SKM-1 (cell line): ENCODE results near the gene KIAA0232.

Experiments used
- DNase-seq: peaks from one replicate; lab custom pipeline; 2025; ENCODE audit not compliant: unreplicated experiment; lab: John Stamatoyannopoulos, UW

KIAA0232 gene, protein sequence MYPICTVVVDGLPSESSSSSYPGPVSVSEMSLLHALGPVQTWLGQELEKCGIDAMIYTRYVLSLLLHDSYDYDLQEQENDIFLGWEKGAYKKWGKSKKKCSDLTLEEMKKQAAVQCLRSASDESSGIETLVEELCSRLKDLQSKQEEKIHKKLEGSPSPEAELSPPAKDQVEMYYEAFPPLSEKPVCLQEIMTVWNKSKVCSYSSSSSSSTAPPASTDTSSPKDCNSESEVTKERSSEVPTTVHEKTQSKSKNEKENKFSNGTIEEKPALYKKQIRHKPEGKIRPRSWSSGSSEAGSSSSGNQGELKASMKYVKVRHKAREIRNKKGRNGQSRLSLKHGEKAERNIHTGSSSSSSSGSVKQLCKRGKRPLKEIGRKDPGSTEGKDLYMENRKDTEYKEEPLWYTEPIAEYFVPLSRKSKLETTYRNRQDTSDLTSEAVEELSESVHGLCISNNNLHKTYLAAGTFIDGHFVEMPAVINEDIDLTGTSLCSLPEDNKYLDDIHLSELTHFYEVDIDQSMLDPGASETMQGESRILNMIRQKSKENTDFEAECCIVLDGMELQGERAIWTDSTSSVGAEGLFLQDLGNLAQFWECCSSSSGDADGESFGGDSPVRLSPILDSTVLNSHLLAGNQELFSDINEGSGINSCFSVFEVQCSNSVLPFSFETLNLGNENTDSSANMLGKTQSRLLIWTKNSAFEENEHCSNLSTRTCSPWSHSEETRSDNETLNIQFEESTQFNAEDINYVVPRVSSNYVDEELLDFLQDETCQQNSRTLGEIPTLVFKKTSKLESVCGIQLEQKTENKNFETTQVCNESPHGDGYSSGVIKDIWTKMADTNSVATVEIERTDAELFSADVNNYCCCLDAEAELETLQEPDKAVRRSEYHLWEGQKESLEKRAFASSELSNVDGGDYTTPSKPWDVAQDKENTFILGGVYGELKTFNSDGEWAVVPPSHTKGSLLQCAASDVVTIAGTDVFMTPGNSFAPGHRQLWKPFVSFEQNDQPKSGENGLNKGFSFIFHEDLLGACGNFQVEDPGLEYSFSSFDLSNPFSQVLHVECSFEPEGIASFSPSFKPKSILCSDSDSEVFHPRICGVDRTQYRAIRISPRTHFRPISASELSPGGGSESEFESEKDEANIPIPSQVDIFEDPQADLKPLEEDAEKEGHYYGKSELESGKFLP (N-terminal part only)

DNA sequence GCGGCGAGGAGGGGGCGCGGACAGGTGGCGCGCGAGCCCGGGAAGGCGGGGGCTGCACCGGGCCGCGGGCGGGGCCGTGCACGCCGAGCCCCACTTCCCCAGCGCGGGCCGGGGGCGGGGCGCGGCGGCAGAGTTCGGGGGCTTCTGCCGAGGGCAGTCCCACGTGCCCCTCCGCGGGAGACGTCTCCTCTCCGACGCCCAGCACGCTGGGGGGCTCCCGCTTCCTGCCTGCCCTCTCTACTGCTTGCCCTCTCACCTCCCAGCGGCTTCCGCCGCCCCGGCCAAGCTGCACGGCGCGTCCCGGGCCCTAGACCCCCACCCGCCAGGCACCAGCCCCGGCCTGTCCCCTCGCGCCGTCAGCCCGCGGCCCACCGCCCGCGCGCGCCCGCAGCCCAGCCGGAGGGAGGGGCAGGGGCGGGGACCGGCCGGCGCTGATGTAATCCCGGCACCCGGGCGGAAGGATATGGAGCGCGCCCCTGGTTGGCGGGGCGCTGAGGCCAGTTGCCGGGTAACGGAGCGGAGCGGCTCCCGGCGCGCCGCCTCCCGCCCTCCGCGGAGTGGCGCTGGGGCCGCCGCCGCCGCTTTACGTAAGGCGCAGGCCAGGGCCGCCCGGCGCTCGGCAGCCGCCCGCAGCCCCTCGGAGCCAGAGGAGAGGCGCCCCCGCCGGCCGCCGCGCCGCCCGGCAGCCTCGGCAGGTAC, at the start of gene KIAA0232:
Gene KIAA0232, plus strand, starts transcription at position 581 of the 699 bp plus-strand sequence. CDS start 41,727 bp downstream, outside the sequence.
- peak; percentile 87 for DNase-seq

DNA sequence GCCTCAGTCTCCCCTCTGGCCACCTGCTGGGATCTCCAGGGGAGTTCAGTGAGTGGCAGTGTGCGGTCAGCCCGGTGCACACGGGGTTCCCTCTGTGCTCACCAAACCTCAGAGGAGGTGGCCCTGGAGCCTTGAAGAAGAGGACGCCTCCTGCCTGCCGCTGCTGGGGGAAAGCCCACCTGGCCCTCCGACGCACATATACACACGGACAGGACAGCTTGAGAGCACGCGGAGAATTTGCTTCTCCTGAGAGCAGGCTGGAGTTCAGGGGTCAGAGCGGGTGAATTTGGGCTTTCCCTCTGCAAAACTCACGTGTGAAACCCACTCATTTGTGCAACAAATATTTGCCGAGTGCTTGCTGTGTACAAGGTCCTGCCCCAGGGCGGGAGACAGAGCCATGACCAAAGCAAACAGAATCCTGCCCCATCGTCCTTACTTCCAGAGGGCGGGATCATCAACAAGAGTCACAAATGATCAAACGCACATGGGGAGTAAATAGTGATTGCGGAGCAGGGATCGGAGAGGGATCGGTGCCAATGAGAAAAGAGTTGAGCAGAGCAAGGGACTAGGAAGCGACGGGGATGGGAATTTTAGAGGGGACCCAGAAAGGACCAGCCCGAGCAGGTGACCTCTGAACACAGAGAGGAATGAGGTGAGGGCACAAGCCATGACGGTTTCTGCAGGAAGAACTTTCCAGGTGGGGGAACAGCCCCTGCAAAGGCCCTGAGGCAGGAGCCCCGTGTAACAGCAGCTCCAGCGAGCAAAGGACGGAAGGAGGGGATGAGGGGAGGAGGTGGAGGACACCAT, 49.0 kb upstream of the KIAA0232 start:
- no peak for DNase-seq

DNA sequence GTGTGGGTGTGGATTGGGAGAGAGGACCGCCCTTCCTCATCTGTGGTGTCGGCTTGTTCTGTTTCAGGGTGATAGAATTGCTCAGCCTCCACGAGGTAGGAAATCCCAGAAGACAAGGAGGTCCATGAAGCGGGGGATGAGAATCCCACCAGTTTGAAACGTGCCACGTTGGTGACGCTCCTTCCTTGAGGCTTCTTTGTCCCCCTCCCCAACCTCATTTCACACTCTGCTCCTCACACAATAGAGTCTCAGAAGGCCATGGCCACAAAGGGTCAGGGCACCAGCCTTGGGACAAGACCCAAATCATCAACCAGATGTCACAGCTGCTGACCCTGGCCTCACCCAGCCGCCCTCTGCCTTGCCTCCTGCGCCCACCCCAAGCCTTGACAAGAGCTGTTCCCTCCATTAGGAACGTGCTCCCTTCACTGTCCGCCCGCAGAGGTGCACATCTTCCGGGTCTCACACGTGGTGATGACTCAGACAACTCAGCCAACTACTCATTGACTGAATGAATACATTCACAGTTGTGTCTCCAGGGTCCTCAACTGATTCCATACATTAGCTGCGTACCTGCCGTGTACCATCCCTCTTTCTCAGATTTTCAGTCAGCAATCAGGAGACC, 48.3 kb upstream of the KIAA0232 start:
- DNase-seq, result no peak

DNA sequence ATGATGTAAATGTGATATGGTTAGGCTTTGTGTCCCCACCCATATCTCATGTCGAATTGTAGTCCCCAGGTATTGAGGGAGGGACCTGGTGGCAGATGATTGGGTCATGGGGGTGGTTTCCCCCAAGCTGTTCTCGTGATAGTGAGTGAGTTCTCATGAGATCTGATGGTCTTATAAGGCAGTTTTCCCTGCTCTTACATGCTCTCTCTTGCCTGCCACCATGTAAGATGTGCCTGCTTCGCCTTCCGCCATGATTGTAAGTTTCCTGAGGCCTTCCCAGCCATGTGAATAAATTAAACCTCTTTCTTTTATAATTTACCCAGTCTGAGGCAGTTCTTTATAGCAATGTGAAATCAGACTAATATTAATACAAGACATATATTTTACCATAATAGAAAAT, 42.6 kb upstream of the KIAA0232 start:
- no peak for DNase-seq

DNA sequence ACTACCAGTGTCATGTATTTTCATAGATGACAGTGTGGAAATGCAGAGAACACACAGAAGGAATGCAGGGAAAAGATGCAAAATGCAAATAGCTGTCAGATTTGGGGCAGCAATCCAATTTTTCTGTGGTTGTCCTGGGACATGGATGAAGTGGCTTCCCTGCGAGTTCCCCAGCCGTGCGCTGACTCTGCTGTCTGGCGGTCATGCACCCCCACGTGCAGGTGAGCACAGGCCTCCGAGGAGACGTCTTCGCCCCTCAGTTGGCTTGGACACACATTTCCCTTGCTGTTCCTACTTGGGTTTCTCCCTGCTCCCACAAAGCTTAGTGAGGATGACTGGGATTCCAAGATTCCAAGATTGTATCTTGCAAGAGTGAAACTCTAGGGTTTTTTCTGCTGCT, 42.2 kb upstream of the KIAA0232 start:
- DNase-seq, result no peak

DNA sequence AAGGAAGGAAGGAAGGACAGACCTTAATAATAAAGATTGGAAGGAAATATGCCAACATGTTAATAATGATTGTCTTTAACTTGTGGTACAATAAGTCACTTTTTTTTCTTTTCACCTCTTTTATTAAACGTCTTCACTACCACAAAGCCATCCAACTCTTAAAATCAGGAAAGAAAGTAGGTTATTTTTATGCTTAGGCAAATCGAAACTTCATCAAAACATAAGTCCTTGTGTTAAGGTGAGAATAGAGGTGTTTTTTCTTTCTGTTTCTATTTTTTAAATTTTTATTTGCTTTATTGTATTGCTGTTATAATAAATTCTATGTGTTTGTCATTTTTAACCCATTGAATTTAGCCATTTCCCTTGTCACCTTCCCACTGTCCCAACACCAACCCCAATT, 40.0 kb upstream of the KIAA0232 start:
- DNase-seq, result no peak

DNA sequence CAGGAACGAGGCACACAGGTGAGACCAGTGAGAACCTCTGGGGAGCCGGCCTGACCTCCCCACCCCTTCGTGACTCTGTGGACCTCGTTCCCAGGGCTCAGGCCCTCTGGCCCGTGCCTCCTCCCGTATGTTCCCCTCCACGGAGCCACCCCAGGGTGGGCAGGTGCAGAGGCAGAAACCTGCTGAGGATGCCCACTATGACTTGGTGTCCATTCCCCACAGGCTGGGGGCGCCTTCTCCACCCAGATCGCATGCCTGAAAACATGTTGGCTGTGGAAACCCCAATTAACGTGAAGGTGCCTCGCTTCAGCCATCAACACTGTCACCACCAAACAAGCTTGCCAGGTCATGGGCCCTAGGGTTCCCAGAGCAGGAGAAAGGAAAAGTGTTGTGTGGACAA, 39.5 kb upstream of the KIAA0232 start:
- no peak for DNase-seq

DNA sequence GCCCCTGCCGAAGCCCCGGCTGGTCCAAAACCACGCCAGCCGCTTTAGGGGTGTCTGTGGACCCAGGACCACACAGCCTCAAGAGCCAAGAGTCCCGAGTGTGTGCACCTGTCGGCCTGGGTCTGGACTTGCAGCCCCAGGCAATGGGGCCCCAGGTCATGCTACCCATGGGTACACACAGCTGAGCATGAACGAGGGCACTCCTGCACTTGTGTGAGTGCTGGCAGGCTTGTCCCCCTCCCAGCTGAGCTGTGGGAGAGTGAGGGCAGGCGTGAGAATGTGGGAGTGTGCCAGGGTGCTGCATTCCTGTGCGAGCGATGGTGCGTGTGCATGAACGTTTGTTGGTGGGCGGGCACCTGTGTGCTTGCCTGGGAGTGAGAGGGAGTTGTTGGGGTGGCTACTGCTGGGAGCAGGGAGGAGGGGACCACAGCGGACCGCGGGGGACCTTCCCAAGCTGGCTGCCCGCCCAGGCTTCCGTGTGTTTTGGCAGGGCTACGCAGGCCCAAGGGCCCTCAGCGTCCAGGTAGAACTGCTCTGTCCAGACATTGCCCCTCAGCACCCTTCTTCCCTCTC, 35.7 kb upstream of the KIAA0232 start:
- DNase-seq, result no peak

DNA sequence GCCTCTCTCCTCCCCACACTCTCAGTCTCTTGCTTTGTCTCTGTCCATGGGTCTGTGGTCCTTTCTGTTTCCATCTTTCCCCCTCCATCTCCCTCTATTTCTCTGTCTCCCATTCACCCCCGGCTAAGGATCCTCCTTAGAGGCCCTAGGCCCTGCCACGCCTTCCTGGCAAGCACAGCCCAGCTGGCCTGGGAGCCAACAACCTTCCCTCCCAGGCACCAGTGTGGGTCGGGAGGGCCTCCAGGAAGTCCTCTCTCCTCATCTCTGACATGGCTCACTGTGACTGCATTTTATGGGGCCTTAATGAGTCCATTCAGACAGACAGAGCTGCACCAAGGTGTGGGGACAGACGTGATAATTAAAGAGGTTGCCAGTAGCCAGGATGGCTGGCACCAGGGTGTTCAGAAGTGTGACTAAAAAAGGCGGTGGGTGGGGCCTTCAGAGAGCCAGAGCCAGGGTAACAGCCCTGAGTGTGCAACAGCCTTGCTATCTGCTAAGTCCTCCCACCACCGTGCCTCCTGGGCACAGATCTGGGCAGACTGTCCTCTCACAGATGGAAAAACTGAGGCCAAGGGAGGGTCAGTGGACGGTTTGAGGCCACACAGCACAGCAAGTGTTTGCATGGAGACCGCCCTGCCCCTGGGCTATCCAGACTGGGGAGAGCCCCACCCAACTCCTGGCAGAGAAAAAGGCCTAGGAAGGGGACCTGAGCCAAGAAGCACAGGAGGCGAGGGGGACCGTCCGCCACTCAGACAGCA, 35.1 kb upstream of the KIAA0232 start:
- no peak for DNase-seq

DNA sequence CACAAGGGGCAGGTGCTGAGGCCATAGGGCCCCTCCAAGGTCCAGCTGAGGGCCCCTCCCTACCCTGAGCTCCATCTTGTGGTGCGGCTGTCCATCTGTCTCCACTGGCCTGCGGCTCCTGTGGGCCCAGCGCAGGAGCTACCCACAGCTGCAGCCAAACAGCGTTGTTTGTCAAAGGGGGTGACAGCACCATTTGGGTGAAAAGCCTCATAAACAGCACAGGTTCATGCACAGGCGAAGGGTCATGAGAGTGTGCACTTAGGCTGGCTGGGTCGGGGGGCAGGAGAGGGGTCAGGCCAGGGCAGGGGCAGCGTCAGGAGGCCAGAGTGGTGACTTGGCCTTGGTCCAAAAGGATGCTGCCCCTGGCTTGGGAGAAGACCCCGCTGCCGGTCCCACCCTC, 34.2 kb upstream of the KIAA0232 start:
- DNase-seq, result no peak

DNA sequence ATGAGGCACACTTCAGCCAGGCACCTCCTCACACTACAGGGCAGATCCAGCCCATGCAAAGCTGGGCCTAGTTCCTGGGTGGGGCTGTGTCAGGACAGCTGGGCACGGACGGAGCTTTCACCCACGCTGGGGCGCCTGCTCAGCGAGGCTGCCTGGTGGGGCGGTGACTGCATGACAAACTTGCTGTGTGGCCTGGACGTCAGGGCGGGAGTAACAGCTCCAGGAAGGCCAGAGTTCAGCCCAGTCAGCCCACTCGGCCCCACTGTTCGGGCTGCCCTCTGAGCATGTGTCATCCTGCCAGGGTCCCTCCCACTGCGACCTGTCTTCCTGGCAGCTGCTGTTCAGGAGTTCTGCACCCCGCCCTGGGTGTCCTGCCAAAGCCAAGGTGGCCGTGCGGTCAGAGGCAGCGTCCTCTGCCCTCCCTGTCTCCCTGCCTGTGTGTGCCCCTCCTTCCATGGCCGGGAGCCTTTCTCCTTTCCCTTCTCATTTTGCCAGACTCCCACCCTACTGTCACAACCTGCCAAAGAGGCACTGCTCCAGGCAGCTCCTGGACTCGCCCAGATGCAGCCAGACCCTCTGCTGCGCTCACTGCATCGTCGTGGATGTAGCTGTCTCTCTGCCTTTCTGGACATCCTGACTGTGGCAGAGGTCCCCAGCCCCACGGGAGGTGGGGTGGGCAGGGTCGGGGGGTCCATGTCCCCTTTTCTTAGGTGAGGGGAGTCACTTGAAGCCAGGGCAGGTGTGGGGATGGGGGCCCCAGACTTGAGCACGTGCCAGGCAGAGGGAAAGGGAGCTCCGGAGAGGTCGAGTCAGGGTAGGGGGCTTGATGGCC, 33.0 kb upstream of the KIAA0232 start:
- DNase-seq, result no peak

DNA sequence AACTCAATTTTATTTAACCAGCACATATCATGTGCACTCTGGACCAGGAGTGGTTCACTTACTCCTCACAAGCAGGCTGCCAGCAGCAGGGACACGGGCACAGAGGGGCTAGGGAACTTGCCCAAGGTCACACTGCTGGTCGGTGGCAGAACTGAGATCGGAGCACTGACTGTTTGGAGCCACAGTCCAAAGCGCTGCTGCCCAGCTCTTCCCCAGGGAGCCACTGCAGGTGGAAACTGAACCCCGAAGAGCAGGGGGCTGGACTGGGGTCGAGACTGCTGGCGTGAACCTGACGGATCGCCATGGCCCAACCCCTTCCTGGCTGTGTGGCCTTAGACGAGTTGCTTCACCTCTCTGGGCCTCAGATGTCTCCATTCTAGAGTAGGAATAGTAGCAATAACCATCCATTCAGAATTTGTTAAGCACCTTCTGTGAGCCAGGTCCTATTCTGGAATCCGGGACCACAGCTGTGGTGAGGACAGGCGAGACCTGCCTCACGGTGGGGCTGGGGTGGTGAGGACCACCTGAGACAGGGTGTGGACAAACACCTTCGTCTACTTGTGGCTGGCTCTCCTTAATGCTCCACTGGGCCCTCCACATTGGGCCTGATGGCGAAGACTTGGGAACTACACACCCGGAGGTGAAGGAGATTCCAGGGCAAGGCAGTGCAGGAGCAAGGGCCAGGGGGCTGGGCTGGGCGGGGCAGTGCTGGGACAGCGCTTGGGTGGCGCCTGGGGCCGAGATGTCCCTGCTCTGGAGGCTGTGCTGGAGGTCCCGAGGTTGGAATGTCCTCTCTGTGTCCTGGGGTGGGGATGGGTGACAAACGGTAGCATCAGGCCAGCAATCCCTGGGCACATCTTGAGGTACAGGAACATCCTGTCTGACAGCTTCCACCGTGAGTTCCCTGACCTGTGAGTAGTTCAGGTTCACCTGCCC, 32.0 kb upstream of the KIAA0232 start:
- no peak for DNase-seq

DNA sequence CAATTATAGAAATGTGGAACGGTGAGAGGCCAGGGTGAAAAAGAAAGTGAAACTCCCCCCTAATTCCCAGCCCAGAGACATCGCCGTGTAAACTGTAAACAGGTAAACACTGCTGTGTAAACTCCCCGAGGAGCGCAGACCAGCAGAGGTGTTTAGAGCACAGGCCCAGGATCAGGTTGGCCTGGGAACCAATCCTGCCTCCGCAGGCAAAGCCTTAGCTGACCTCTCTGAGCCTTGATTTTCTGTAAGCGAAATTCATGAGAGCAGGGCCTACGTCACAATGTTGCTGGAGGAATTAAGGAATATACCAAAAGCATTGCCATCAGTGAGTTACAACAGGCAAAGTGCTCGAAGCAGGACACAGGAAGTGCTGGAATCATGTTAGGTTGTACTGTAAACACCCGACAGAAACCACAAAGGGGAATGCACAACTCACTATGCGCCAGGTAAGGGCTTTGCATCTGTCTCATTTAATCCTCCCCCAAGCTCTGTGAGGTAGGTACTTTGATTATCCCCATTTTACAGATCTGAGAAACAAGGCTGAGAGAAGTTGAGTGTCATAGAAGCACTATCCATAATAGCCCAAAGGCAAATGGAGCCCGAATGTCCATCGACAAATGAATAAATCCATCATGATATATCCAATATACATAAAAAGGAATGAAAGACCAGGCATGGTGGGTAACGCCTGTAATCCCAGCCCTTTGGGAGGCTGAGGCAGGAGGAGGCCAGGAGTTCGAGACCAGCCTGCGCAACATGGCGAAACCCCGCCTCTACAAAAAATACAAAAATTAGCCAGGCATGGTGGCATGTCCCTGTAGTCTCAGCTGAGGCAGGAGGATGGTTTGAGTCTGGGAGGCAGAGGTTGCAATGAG, 30.7 kb upstream of the KIAA0232 start:
- no peak for DNase-seq

DNA sequence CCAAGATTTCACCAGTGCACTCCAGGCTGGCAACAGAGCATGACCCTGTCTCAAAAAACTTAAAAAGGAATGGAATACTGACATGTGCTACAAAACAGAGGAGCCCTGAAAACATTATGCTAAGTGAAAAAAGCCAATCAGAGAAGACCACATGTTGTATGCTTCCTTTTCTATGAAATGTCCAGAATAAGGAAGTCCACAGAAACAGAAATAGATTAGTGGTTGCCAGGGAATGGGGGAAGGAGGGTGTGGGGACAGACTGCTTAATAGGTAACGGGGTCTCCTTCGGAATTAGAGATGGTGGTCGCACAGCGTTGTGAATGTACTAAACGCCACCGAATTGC, 30.1 kb upstream of the KIAA0232 start:
- peak; percentile 83 for DNase-seq

DNA sequence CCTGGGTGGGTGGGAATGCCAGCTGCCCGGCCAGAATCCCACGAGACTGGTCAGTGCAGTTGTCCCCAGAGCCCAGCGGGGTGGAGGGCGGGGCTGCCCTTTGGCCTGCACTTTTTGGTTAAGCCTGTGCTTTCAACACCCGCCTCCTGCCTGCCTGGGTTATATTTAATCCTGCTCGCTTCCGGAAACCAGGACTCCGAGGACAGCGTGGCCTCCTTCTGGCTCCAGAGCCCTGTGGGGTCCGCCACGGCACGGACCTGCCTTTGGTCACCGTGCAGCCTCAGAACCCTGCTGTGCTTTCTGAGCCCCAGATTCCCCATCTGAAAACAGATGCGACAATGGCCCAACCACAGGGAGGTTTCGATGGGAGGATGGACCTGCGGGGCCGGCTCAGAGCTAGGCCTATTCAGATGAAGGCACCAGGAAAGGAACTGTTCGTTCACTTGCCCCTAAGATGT, 29.4 kb upstream of the KIAA0232 start:
- no peak for DNase-seq

DNA sequence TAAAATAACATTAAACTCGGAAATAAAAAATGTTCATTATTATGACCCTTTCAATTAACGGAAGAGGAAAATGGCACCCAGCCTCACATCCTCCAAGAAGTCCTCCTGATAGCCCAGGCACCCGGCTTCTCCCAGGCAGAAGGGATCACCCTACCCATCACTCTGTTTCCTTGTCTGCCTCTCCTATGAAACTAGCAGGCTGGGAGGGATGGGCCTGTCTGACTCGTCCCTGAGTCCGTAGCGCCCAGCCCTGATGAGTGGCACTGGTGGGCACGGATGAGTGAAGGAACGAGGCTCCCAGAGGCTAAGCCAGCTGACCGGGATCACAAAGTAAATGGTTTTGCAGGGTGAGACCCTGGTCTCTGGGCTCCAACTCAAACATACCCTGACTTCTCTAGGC, 28.6 kb upstream of the KIAA0232 start:
- DNase-seq, result no peak
